ENCODE measurements around the gene ACCSL. TPM values are rescaled to one million over a fixed set of nuclear protein-coding genes. Genes with fewer than 3 reads are reported as not detected.

The ACCSL gene
- polyA plus RNA-seq, 2 donors, result not detected

DNA sequence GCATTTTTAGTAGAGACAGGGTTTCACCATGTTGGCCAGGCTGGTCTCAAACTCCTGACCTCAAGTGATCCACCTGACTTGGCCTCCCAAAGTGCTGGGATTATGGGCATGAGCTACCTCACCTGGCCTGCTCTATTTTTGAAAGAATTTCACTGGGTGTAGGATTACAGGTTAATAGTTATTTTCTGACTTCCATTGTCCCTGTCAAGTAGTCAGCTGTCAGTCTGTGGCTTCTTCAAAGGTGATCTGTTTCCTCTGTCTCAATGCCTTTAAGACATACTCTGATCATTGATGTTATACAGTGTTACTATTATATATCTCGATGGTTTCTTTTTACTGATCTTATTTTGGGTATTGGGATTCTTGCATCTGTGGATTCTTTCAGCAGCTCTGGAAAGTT, 37.5 kb downstream of the ACCSL start:
- Histone ChIP-seq H3K9me3 (ENCODE audit: control insufficient read depth in 2 of 2, insufficient read depth in 1 of 2, low read depth in 1 of 2, low read length in 1 of 2) (peaks cover 0 to 4% of the 10 kb centered on the region in 2 donors), H3K36me3 (ENCODE audit: control insufficient read depth in 2 of 2, insufficient read depth in 2 of 2, low read length in 1 of 2) (peaks cover 0 to 16% of the 10 kb centered on the region in 2 donors), H3K4me1 (ENCODE audit: control insufficient read depth in 2 of 2, insufficient read depth in 2 of 2, low read length in 1 of 2) (no peaks in the 10 kb centered on the region), H3K27ac (ENCODE audit: low read depth in 2 of 2, low read length in 1 of 2) (no peak overlapping the region), H3K4me3 (ENCODE audit: low read depth in 1 of 2, low read length in 2 of 2) (no peak overlapping the region), H3K27me3 (ENCODE audit: control insufficient read depth in 1 of 2, insufficient read depth in 2 of 2, low read length in 2 of 2) (no peaks in the 10 kb centered on the region)
- 96 to 100% methylated on average over 1 of the region's 1 CpG for WGBS, 2 donors

DNA sequence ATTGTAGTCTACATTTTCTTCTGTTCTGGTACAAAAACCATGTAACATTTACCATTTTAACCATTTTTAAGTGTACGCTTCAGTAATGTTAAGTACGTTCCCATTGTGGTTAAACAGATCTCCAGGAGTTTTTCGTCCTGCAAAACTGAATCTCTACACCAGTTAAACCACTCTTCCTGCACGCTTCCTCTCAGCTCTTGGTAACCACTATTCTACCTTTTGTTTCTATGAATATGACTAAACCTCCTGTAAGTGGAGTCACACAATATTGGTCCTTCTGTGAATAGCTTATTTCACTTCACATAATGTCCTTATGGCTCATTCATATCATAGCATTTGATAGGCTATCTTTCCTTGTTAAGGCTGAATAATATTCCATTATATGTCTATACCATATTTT, 40.6 kb downstream of the ACCSL start:
- Histone ChIP-seq H3K4me3 (ENCODE audit: low read depth in 1 of 2, low read length in 2 of 2) (no peak overlapping the region), H3K36me3 (ENCODE audit: control insufficient read depth in 2 of 2, insufficient read depth in 2 of 2, low read length in 1 of 2) (peaks cover 0 to 4% of the 10 kb centered on the region in 2 donors), H3K27me3 (ENCODE audit: control insufficient read depth in 1 of 2, insufficient read depth in 2 of 2, low read length in 2 of 2) (no peaks in the 10 kb centered on the region), H3K9me3 (ENCODE audit: control insufficient read depth in 2 of 2, insufficient read depth in 1 of 2, low read depth in 1 of 2, low read length in 1 of 2) (peaks cover 0 to 4% of the 10 kb centered on the region in 2 donors), H3K27ac (ENCODE audit: low read depth in 2 of 2, low read length in 1 of 2) (no peak overlapping the region), H3K4me1 (ENCODE audit: control insufficient read depth in 2 of 2, insufficient read depth in 2 of 2, low read length in 1 of 2) (no peaks in the 10 kb centered on the region)
- WGBS, 2 donors, result 90 to 93% methylated on average over 4 of the region's 4 CpGs

GRCh38 chr11:44088871-44089270, 41.1 kb downstream of the ACCSL start:
- Histone ChIP-seq H3K4me1 (ENCODE audit: control insufficient read depth in 2 of 2, insufficient read depth in 2 of 2, low read length in 1 of 2) (no peaks in the 10 kb centered on the region), H3K27me3 (ENCODE audit: control insufficient read depth in 1 of 2, insufficient read depth in 2 of 2, low read length in 2 of 2) (no peaks in the 10 kb centered on the region), H3K27ac (ENCODE audit: low read depth in 2 of 2, low read length in 1 of 2) (no peak overlapping the region), H3K4me3 (ENCODE audit: low read depth in 1 of 2, low read length in 2 of 2) (no peak overlapping the region), H3K36me3 (ENCODE audit: control insufficient read depth in 2 of 2, insufficient read depth in 2 of 2, low read length in 1 of 2) (no peaks in the 10 kb centered on the region), H3K9me3 (ENCODE audit: control insufficient read depth in 2 of 2, insufficient read depth in 1 of 2, low read depth in 1 of 2, low read length in 1 of 2) (peaks cover 0 to 4% of the 10 kb centered on the region in 2 donors)
- 92% methylated on average over 4 of the region's 4 CpGs for WGBS, 2 donors

DNA sequence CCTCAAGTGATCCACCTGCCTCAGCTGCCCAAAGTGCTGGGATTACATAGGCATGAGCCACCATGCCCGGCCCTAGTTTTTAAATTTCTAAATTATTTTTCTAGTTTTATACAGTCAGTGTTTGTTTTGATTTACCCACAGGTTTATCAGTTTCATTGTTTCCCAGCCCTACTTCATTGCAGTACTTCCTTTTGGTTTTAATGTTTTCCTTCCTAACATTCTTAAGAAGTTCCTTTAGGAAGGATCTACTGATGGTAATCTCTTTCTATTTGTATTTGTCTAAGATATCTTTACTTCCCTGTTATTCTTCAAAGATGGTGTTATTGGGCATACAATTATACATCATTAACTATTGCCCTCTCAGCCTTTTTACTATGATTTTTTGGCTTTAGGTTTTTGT, 42.8 kb downstream of the ACCSL start:
- Histone ChIP-seq H3K4me1 (ENCODE audit: control insufficient read depth in 2 of 2, insufficient read depth in 2 of 2, low read length in 1 of 2) (no peaks in the 10 kb centered on the region), H3K9me3 (ENCODE audit: control insufficient read depth in 2 of 2, insufficient read depth in 1 of 2, low read depth in 1 of 2, low read length in 1 of 2) (no peaks in the 10 kb centered on the region), H3K27me3 (ENCODE audit: control insufficient read depth in 1 of 2, insufficient read depth in 2 of 2, low read length in 2 of 2) (no peaks in the 10 kb centered on the region), H3K36me3 (ENCODE audit: control insufficient read depth in 2 of 2, insufficient read depth in 2 of 2, low read length in 1 of 2) (no peaks in the 10 kb centered on the region), H3K4me3 (ENCODE audit: low read depth in 1 of 2, low read length in 2 of 2) (no peak overlapping the region), H3K27ac (ENCODE audit: low read depth in 2 of 2, low read length in 1 of 2) (no peak overlapping the region)
- WGBS, 2 donors, result 86 to 87% methylated on average over 1 of the region's 1 CpG

- Histone ChIP-seq H3K27me3 (ENCODE audit: control insufficient read depth in 1 of 2, insufficient read depth in 2 of 2, low read length in 2 of 2) (no peaks in the 10 kb centered on the region), H3K4me1 (ENCODE audit: control insufficient read depth in 2 of 2, insufficient read depth in 2 of 2, low read length in 1 of 2) (peaks cover 0 to 6% of the 10 kb centered on the region in 2 donors), H3K36me3 (ENCODE audit: control insufficient read depth in 2 of 2, insufficient read depth in 2 of 2, low read length in 1 of 2) (no peaks in the 10 kb centered on the region), H3K4me3 (ENCODE audit: low read depth in 1 of 2, low read length in 2 of 2) (no peak overlapping the region), H3K27ac (ENCODE audit: low read depth in 2 of 2, low read length in 1 of 2) (no peak overlapping the region), H3K9me3 (ENCODE audit: control insufficient read depth in 2 of 2, insufficient read depth in 1 of 2, low read depth in 1 of 2, low read length in 1 of 2) (no peaks in the 10 kb centered on the region)
- WGBS, 2 donors, result 25 to 29% methylated on average over 11 of the region's 11 CpGs
Observed at GRCh38 chr11:44094260-44094868, 46.6 kb downstream of the ACCSL start.

- Histone ChIP-seq H3K4me1 (ENCODE audit: control insufficient read depth in 2 of 2, insufficient read depth in 2 of 2, low read length in 1 of 2) (peaks cover 0 to 6% of the 10 kb centered on the region in 2 donors), H3K36me3 (ENCODE audit: control insufficient read depth in 2 of 2, insufficient read depth in 2 of 2, low read length in 1 of 2) (no peaks in the 10 kb centered on the region), H3K4me3 (ENCODE audit: low read depth in 1 of 2, low read length in 2 of 2) (peak within 1 kb of the TSS; percentile 90 to 92), H3K27me3 (ENCODE audit: control insufficient read depth in 1 of 2, insufficient read depth in 2 of 2, low read length in 2 of 2) (no peaks in the 10 kb centered on the region), H3K9me3 (ENCODE audit: control insufficient read depth in 2 of 2, insufficient read depth in 1 of 2, low read depth in 1 of 2, low read length in 1 of 2) (no peaks in the 10 kb centered on the region), H3K27ac (ENCODE audit: low read depth in 2 of 2, low read length in 1 of 2) (peak within 1 kb of the TSS in 1 of 2 donors; percentile 83)
- whole genome bisulfite sequencing, 2 donors, result 0 to 1% methylated on average over 48 to 83 of the region's 83 CpGs
Observed at GRCh38 chr11:44095506-44096359, 48.0 kb downstream of the ACCSL start, which contains the start of gene EXT2. Gene EXT2 (plus strand): TSS chr11:44095678. CDS start chr11:44107713, 12,035 bp downstream.

- 11 to 14% methylated on average over 18 of the region's 18 CpGs for WGBS, 2 donors
Observed at GRCh38 chr11:44096360-44097185, 48.8 kb downstream of the ACCSL start.

GRCh38 chr11:44097821-44098220, 50.0 kb downstream of the ACCSL start:
- 57 to 66% methylated on average over 2 of the region's 2 CpGs for WGBS, 2 donors
- H3K4me1 ChIP-seq (ENCODE audit: control insufficient read depth in 2 of 2, insufficient read depth in 2 of 2, low read length in 1 of 2), result peaks cover 0 to 6% of the 10 kb centered on the region in 2 donors
- H3K27ac ChIP-seq (ENCODE audit: low read depth in 2 of 2, low read length in 1 of 2), result no peak overlapping the region
- no peaks in the 10 kb centered on the region for H3K9me3 ChIP-seq (ENCODE audit: control insufficient read depth in 2 of 2, insufficient read depth in 1 of 2, low read depth in 1 of 2, low read length in 1 of 2)
- no peaks in the 10 kb centered on the region for H3K36me3 ChIP-seq (ENCODE audit: control insufficient read depth in 2 of 2, insufficient read depth in 2 of 2, low read length in 1 of 2)
- no peak overlapping the region for H3K4me3 ChIP-seq (ENCODE audit: low read depth in 1 of 2, low read length in 2 of 2)
- H3K27me3 ChIP-seq (ENCODE audit: control insufficient read depth in 1 of 2, insufficient read depth in 2 of 2, low read length in 2 of 2), result no peaks in the 10 kb centered on the region

More at GRCh38 chr11:44096360-44097185, 48.8 kb downstream of the ACCSL start:
- no peak overlapping the region for H3K27ac ChIP-seq (ENCODE audit: low read depth in 2 of 2, low read length in 1 of 2)
- no peaks in the 10 kb centered on the region for H3K27me3 ChIP-seq (ENCODE audit: control insufficient read depth in 1 of 2, insufficient read depth in 2 of 2, low read length in 2 of 2)
- H3K4me3 ChIP-seq (ENCODE audit: low read depth in 1 of 2, low read length in 2 of 2), result peak overlapping the region; percentile 90 to 92
- peaks cover 0 to 6% of the 10 kb centered on the region in 2 donors for H3K4me1 ChIP-seq (ENCODE audit: control insufficient read depth in 2 of 2, insufficient read depth in 2 of 2, low read length in 1 of 2)
- H3K36me3 ChIP-seq (ENCODE audit: control insufficient read depth in 2 of 2, insufficient read depth in 2 of 2, low read length in 1 of 2), result no peaks in the 10 kb centered on the region
- no peaks in the 10 kb centered on the region for H3K9me3 ChIP-seq (ENCODE audit: control insufficient read depth in 2 of 2, insufficient read depth in 1 of 2, low read depth in 1 of 2, low read length in 1 of 2)

GRCh38 chr11:44101098-44101497, 53.3 kb downstream of the ACCSL start:
- no peak overlapping the region for H3K4me3 ChIP-seq (ENCODE audit: low read depth in 1 of 2, low read length in 2 of 2)
- H3K36me3 ChIP-seq (ENCODE audit: control insufficient read depth in 2 of 2, insufficient read depth in 2 of 2, low read length in 1 of 2), result no peaks in the 10 kb centered on the region
- 93% methylated on average over 2 of the region's 2 CpGs for WGBS, 2 donors
- no peaks in the 10 kb centered on the region for H3K9me3 ChIP-seq (ENCODE audit: control insufficient read depth in 2 of 2, insufficient read depth in 1 of 2, low read depth in 1 of 2, low read length in 1 of 2)
- no peak overlapping the region for H3K27ac ChIP-seq (ENCODE audit: low read depth in 2 of 2, low read length in 1 of 2)
- H3K27me3 ChIP-seq (ENCODE audit: control insufficient read depth in 1 of 2, insufficient read depth in 2 of 2, low read length in 2 of 2), result no peaks in the 10 kb centered on the region
- peaks cover 0 to 5% of the 10 kb centered on the region in 2 donors for H3K4me1 ChIP-seq (ENCODE audit: control insufficient read depth in 2 of 2, insufficient read depth in 2 of 2, low read length in 1 of 2)
